ENCODE data around the gene MVK.

GRCh38 chr12:109606320-109607028, 32.9 kb downstream of the MVK start:
- TF ChIP-seq CTCF (IDR thresholded peaks at IDR 0.05) (no peak), POLR2A (IDR thresholded peaks at IDR 0.05) (no peak)

Data from body of pancreas (tissue), 4 donors.